HL-60/S4 (cell line): ENCODE results near the gene PCDHGA12.
"Not testable (repeated sequence)": the region's sequence is repeated elsewhere in the genome, so short reads cannot be mapped to it uniquely, and the experiment has no call there.

ENCODE experiments used
- in situ Hi-C: fragments of 300-500 bp; cut with MboI; formaldehyde crosslinking; loops from 2 replicates; pipeline ENCODE4 v1.14.3; 2022; ENCODE audit warnings: low sequenced_read_pairs

The PCDHGA12 gene

DNA sequence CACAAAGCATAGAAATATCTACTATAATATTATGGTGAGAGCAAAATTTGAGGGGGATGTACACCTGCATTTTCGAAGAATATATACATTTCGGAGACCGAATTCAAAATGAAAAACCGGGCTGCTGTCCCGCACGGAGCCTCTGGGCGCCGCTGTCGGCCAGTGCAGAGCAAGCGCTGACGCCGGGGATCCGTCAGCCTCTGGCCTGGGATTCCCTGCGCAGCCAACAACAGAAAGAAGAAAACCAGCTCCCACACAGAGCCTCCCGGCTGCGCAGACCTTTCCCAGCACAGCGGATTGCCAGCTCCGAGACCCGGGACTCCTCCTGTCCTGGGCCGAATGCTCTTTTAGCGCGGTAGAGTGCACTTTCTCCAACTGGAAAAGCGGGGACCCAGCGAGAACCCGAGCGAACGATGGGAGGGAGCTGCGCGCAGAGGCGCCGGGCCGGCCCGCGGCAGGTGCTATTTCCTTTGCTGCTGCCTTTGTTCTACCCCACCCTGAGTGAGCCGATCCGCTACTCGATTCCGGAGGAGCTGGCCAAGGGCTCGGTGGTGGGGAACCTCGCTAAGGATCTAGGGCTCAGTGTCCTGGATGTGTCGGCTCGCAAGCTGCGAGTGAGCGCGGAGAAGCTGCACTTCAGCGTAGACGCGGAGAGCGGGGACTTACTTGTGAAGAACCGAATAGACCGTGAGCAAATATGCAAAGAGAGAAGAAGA is 22.4 kb upstream of the PCDHGA12 start, which contains the start of gene PCDHGB6:
PCDHGB6 (plus strand) TSS at position 232 of the 716 bp plus-strand sequence; CDS start at position 414, 182 bp downstream.
- in situ Hi-C loops: not testable (repeated sequence)

GRCh38 chr5:141409598-141410306 is 20.6 kb upstream of the PCDHGA12 start:
- in situ Hi-C loops: loop anchor here (10.0 kb wide), 1 partner anchor 145 kb away; no protein-coding TSS in a partner anchor

DNA sequence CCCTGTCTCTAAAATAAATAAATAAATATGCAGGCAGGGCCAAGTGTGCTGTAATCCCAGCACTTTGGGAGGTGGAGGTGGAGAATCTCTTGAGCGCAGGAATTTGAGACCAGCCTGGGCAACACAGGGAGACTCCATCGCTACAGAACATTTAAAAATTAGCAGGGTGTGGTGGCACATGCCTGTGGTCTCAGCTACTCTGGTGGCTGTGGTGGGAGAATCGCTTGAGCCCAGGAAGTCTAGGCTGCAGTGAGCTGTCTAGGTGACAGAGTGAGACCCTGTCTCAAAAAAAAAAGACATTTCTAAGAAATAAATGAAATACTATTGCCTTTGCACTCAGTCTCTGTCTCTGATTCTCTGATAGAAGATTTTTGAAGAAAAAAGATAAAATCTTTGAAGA is 18.7 kb upstream of the PCDHGA12 start:
- in situ Hi-C loops: loop anchor here (10.0 kb wide), 1 partner anchor 143 kb away; no protein-coding TSS in a partner anchor

GRCh38 chr5:141412854-141413539 is 17.3 kb upstream of the PCDHGA12 start, which contains the start of gene PCDHGA10:
PCDHGA10 (plus strand) TSS chr5:141412987; CDS start chr5:141413176, 189 bp downstream.
- in situ Hi-C loops: loop anchor here (10.0 kb wide), 1 partner anchor 142 kb away; no protein-coding TSS in a partner anchor

- in situ Hi-C loops: loop anchor here (10.0 kb wide), 1 partner anchor 141 kb away; no protein-coding TSS in a partner anchor
Measured at GRCh38 chr5:141413540-141414069, 16.7 kb upstream of the PCDHGA12 start.

GRCh38 chr5:141414548-141415274 is 15.6 kb upstream of the PCDHGA12 start:
- in situ Hi-C loops: loop anchor here (10.0 kb wide), 1 partner anchor 140 kb away; no protein-coding TSS in a partner anchor

- in situ Hi-C loops: loop anchor here (10.0 kb wide), 1 partner anchor 140 kb away; no protein-coding TSS in a partner anchor
Measured at GRCh38 chr5:141415275-141415618, 15.1 kb upstream of the PCDHGA12 start.

DNA sequence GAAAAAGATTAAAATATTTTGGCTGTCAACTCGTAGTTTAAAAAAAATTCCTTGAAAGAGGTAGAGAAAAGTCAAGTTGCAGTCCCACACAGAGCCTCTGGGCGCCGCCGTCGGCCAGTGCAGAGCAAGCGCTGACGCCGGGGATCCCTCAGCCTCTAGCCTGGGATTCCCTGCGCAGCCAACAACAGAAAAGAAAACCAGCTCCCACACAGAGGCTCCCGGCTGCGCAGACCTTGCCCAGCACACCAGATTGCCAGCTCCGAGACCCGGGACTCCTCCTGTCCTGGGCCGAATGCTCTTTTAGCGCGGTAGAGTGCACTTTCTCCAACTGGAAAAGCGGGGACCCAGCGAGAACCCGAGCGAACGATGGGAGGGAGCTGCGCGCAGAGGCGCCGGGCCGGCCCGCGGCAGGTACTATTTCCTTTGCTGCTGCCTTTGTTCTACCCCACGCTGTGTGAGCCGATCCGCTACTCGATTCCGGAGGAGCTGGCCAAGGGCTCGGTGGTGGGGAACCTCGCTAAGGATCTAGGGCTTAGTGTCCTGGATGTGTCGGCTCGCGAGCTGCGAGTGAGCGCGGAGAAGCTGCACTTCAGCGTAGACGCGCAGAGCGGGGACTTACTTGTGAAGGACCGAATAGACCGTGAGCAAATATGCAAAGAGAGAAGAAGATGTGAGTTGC is 12.7 kb upstream of the PCDHGA12 start, which contains the start of gene PCDHGB7:
PCDHGB7 (plus strand) TSS at position 184 of the 679 bp plus-strand sequence; CDS start at position 367, 183 bp downstream.
- in situ Hi-C loops: loop anchor here (10.0 kb wide), 1 partner anchor 137 kb away; no protein-coding TSS in a partner anchor

DNA sequence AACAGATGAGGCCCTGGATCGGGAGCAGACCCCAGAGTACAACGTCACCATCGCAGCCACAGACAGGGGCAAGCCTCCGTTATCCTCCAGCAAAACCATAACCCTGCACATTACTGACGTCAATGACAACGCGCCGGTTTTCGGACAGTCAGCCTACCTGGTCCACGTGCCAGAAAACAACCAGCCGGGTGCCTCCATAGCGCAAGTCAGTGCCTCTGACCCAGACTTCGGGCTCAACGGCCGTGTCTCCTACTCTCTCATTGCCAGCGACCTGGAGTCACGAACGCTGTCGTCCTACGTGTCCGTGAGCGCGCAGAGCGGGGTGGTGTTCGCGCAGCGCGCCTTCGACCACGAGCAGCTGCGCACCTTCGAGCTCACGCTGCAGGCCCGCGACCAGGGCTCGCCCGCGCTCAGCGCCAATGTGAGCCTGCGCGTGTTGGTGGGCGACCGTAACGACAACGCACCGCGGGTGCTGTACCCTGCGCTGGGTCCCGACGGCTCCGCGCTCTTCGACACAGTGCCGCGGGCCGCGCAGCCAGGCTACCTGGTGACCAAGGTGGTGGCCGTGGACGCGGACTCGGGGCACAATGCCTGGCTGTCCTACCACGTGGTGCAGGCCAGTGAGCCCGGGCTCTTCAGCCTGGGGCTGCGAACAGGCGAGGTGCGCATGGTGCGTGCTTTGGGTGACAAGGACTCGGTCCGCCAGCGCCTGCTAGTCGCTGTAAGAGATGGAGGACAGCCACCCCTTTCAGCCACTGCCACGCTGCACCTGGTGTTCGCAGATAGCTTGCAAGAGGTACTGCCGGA is 11.0 kb upstream of the PCDHGA12 start:
- in situ Hi-C loops: loop anchor here (10.0 kb wide), 1 partner anchor 136 kb away; no protein-coding TSS in a partner anchor

DNA sequence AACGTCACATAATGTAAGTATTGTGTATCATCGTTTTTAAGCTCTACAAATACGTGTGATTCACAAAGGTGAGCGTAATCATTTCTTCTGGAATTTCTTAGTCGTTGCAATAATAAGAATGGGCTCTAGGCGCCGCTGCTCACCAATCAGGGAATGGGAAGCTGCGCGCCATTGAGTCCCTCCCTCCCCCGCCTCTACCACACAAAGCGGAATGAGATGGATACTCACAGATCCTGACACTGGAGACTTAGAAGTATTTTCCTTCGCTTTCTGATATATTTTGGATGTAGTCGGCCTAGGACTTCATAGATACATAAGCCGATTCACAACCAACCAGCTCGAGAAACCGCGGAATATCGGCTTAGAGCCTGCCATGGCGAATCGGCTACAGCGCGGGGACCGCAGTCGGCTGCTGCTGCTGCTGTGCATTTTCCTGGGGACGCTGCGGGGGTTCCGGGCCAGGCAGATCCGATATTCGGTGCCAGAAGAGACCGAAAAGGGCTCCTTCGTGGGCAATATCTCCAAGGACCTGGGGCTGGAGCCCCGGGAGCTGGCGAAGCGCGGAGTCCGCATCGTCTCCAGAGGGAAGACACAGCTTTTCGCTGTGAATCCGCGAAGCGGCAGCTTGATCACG is 9.3 kb upstream of the PCDHGA12 start, which contains the start of gene PCDHGA11:
PCDHGA11 (plus strand) TSS at position 197 of the 634 bp plus-strand sequence; CDS start at position 374, 177 bp downstream.
- in situ Hi-C loops: no loop called here

GRCh38 chr5:141421489-141421855 is 8.8 kb upstream of the PCDHGA12 start:
- in situ Hi-C loops: no loop called here

DNA sequence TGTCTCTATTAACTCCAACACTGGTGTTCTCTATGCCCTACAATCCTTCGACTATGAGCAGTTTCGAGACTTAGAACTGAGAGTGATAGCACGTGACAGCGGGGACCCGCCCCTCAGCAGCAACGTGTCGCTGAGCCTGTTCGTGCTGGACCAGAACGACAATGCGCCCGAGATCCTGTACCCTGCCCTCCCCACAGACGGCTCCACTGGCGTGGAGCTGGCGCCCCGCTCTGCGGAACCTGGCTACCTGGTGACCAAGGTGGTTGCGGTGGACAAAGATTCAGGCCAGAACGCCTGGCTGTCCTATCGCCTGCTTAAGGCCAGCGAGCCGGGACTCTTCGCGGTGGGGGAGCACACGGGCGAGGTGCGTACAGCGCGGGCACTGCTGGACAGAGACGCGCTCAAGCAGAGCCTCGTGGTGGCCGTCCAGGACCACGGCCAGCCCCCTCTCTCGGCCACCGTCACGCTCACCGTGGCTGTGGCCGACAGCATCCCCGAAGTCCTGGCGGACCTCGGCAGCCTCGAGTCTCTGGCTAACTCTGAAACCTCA is 7.5 kb upstream of the PCDHGA12 start:
- in situ Hi-C loops: no loop called here

DNA sequence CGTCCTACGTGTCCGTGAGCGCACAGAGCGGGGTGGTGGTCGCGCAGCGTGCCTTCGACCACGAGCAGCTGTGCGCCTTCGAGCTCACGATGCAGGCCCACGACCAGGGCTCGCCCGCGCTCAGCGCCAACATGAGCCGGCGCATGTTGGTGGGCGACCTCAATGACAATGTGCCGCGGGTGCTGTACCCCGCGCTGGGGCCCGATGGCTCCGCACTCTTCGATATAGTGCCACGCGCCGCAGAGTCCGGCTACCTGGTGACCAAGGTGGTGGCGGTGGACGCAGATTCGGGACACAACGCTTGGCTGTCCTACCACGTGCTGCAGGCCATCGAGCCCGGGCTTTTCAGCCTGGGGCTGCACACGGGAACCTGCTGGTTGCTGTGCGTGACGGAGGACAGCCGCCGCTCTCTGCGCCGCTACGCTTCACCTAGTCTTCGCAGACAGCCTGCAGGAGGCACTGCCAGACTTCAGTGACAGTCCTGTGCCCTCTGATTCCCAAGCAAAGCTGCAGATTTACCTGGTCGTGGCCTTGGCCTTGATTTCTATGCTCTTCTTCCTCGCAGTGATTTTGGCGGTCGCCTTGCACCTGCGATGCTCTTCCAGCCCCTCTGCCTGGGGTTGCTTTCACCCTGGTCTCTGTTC is 2.4 kb upstream of the PCDHGA12 start:
- in situ Hi-C loops: no loop called here

- in situ Hi-C loops: no loop called here
Measured at GRCh38 chr5:141431286-141431685, 979 bp downstream of the PCDHGA12 start.

- in situ Hi-C loops: not testable (repeated sequence)
Measured at GRCh38 chr5:141432308-141432707, 2.0 kb downstream of the PCDHGA12 start.

GRCh38 chr5:141432726-141433125 is 2.4 kb downstream of the PCDHGA12 start:
- in situ Hi-C loops: not testable (repeated sequence)

DNA sequence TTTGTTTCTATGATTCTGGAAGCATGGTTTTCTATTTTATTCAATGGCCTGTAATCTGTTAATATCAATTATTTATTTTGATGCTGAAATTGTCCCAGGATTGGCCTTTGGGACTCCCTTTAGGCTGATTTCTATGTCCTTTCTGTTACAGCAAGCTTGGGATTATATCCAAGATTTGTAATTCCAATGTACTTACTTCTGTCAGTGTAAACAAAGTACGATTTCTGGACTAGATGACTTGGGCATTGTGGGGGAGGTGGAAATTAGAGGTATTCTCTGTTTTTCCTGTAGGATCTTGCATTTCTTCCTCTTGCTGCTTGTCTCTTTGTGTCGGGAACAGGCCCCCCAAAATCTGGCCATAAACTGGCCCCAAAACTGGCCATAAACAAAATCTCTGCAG is 3.7 kb downstream of the PCDHGA12 start:
- in situ Hi-C loops: no loop called here
